CD4-positive, alpha-beta T cell treated with Interleukin-6 at 100 ng/mL for 8 hours (primary cell): Measurements from ENCODE around the gene B9D1.
"Not testable (repeated sequence)": the region's sequence is repeated elsewhere in the genome, so short reads cannot be mapped to it uniquely, and the experiment has no call there.

Experiments
- DNase-seq: peaks from one replicate; pipeline ENCODE4 v3.0.0-alpha.2; 2020; ENCODE audit warnings: mixed read lengths, low spot score

The B9D1 gene

DNA sequence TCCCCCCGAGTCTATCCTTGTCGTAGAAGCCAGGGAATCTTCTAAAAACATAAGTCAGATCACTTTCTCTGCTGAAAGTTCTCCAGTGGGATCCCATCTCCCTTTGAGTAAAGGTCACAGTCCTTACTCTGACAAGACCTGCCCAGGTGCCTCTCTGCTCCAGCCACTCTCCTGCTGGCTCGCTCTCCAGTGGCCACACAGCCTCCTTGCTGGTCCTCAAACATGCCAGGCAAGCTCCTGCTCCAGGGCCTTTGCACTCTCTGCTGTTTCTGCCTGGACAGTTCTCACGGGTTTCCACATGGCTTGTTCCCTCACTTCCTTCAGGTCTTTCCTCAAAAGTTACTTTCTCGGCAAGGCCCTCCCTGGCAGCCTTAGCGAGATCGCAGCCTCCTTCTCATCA is 3.4 kb downstream of the B9D1 start:
- DNase-seq = no peak

DNA sequence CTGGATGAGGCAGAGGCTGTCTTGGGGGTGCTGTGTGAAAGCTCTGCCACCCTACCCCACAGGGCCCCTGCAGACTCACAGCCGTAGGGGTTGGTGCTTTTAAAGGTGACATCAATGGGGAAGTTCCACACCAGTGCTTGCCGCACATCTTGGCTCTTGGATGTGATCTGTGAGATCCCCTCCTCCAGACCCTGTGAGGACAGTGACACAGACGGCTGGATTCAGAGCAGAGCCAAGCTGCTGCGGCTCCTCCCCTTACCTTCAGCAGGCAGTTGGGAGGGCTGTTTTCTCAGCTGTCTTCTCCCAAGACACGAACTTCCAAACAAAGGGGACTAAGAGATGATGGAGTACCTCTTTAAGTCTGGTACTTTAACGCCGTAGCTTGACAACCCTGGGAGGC is 4.8 kb downstream of the B9D1 start:
- DNase-seq = no peak

DNA sequence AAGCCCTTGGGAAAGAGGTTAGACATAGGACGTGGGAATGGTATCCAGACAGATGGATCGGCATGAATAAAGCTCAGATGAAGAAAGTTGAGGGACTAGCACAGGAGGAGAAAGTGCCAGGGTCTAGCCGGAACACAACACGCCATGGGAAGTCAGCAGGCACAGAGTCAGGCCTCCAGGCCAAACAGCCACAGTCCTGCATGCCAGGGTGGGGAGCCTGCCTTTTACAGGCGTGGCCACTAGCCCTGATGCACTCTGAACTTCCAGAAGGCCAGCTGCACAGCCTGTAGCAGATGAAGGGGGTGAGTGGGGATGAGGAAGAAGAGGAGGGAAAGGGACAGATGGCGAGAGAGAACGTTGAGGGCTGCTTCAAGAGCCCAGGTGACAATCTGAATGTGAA is 5.2 kb downstream of the B9D1 start:
- no peak for DNase-seq

- no peak for DNase-seq
Measured at GRCh38 chr17:19354748-19355147, 7.8 kb downstream of the B9D1 start.

DNA sequence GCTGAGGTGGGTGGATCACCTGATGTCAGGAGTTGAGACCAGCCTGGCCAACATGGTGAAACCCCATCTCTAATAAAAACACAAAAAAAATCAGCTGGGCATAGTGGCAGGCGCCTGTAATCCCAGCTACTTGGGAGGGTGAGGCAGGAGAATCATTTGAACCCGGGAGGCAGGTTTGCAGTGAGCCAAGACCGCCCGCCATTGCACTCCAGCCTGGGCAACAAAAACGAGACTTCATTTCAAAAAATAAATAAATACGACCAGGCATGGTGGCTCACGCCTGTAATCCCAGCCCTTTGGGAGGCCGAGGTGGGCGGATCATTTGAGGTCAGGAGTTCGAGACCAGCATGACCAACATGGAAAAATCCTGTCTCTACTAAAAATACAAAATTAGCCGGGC is 9.1 kb downstream of the B9D1 start:
- DNase-seq = not testable (repeated sequence)

- no peak for DNase-seq
Measured at GRCh38 chr17:19348806-19349205, 13.7 kb downstream of the B9D1 start.

DNA sequence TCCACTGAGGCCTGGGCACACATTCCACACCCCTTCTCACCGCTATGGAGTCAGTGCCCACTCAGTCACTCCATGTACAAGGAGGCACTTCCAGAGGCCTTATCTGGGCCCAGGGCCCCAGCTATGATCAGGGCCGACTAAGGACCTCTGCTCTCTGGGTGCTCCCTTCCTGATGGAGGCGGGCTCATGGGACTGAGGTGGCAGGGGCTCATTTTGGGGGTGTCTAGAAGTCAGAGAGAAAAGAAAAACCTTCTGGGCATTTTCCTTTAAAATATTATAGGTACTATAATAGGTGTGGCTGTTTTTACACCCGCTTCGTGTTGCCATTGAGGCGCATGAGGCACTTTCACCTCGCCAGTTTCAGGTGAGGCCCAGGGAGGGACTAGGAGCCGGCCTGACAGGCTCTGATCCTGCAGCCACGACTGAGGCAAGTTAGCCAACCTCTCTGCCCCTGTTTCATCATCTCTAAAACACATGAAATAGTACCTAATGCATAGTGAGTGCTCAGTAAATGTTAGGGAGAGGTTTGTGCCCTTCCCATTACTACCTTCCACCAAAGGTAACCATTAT is 14.4 kb downstream of the B9D1 start:
- DNase-seq = no peak

DNA sequence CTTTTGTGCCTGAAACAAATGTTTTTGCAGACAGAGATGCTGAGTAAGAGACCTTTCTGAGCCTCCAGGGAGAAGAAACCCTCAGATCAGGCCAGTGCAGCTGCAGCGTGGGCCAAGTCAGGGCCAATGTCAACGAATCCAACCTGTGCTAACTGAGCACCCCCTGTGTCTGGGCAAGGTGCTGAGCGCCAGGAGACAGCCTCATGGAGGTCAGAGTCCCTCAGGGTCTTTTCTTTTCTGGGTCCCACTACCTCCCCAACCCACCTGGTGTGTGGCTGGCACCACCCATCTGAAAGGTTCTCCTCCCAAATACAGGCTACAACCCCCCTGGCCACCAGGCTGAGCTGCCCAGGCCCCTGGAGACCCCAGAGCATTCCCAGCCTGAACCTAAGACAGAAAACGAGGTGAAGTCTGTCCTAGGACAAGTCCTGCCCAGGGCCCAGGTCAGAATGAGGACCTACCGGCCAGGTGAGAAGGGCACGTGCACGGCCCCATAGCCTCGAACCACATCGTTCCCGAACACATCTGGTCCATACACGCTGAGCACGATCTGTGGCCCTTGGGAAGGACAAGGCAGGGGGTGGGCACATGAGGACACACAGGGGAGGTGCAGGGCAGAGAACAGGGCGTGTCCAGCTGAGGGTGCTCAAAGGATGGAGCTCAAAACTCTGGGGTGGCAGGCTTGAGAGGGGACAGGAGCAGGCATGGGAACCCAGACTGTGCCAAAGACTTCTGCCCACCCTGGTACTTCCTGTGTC is 15.0 kb downstream of the B9D1 start:
- DNase-seq = no peak

DNA sequence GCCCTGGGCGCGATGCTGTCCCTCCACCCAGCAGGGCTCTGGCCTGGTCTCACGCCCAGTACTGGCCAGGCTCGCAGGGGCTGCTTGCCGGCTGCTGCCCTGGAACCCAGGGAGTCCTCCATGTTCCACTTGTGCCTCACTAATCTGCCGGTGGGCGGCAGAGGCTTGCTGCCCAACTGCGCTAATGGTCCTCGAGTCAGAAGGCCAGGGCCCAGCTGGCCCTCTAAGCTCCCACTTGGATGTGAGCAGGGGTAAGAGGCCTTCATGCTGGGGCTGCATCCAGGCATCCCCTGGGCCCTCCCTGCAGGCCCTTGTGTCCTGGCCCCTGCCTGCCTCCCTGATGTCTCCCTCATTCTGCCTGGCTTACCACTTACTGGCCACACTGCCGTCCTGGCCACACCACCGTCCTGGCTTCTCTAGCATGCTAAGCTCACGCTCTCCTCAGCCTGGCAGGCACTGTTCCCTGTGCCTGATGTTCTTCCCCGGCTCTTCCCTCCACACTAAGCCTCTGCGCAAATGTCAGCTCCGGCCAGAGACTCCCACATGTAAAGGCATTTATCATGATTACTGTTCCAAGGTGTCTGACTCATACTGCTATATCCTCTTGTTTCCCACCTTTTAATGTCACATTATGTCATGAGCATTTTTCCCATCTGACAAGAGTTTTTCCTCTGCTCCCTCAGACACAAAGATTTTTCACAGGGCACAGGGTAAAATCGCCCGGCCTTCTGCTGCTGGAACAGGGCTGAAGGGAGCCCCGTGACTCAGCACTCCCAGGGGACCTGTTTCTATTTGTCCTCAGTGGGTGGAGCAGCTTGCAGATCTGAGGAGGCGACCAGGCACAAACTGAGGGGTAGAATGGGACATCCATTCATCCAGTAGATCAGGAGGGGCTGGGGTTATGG is 15.9 kb downstream of the B9D1 start:
- no peak for DNase-seq

DNA sequence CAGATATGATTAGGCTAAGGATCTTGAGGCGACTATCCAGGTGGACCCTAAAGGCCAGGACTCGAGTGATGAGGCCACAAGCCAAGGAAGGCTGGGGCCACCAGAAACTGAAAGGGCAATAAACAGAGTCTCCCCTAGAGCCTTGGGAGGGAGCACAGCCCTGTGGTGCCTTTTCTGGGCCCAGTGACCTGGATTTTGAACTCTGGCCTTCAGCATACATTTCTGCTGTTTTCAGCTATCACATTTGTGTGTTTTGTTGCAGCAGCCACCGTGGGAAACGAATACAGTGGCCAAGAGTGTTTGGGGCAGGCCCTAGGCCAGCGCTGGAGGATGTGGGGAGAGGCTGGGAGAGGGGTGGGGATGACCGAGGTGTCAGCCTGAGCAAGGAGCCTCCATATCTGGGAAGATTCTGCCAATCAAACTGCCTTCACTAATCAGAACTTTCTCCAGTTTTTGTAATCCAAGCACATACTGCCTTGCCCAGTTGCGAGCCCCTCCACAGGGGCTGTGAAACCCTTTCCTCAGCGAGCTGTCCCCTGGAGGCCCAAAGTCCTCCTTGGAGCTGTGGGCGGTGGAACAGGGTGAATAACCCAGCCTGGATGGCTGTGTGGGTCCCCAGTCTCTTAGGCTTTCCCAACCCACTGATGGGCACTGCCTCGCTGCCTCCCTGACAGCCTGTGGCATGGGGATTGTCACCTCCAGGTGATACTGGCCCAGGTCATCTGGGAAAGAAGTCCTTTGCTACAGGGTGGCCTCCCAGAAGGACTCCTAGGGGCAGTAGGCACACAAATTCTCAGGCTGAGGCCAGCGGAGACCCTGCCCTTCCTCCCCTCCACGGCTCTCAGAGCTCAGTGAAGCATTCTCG is 16.8 kb downstream of the B9D1 start:
- DNase-seq = no peak

GRCh38 chr17:19345067-19345460 is 17.5 kb downstream of the B9D1 start:
- DNase-seq = no peak

GRCh38 chr17:19344311-19345066 is 18.0 kb downstream of the B9D1 start:
- DNase-seq = no peak

GRCh38 chr17:19343671-19344151 is 18.8 kb downstream of the B9D1 start:
- no peak for DNase-seq

DNA sequence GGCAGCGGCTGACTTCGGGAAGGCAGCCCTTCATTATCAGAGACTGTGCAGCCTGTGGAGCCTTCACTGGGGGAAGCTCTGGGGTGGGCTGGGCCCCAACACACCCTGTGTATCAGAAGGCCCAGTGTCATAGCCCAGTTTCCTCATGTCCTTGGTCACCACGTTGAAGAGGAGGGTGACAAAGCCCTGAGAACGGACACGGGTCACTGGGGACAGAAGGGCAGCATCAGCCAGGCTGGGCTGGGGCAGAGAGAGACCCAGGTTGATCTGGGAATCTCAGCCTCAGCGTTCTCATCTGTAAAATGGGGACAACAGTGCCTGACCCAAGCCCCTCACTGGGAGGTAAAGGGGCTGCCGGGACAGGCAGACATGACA is 19.3 kb downstream of the B9D1 start:
- no peak for DNase-seq

- DNase-seq = no peak
Measured at GRCh38 chr17:19342611-19343255, 19.8 kb downstream of the B9D1 start.

DNA sequence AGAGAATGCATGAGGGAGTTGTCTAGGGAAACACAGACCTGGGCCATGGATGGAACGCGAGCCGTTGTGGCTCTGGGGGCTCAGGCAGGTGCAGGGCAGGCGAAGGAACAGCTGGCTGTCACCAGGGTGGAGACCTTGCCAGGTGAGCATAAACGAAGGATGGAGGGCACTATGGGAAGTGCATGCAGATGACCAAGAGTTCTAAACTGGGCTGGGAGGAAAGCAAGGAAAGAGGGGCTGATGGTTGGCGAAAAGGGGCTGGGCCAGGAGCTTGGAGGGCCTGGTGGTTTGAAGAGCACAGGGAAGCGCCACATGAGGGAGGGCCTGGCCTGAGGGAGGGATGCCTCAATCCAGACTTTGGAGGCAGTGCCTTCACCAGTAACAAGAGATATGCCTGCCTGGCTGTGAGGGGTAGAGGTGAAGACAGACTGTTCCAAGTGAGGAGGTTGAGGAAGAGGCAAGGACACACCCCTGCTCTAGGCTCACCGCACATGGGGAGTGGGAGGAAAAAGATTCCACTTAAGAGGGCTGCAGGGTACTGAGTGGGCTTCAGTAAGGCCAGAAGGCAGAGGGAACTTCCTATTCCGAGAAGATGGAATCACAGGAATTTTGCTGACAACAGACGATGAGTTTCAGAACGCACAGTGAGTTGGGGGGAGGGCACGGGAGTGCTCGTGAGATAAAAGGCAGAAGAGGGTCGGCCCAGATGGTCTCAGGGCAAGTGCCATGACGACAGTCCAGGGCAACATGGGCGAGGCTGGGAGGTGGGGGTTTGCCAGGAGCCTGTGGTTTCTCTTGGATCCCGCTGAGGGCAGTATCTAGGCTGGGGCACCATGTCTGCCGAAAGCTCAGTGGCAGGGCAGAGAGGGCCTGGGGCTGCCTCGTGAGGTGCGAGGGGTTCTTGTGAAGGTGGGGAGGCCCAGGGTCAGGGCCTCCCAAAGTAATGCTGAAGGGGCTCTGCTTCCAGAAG is 20.6 kb downstream of the B9D1 start:
- DNase-seq = no peak

GRCh38 chr17:19341211-19341631 is 21.3 kb downstream of the B9D1 start:
- no peak for DNase-seq

GRCh38 chr17:19339341-19339815 is 23.1 kb downstream of the B9D1 start:
- DNase-seq = no peak
